Memory B cell (primary cell): ENCODE data around the gene ACRBP.

Source experiments
- ATAC-seq: fragments of 150-1000 bp; cut with Tn5 transposase; 2 replicates; pipeline ENCODE4 v1.10.0; 2021; ENCODE audit warnings: low read depth, mild to moderate bottlenecking, moderate library complexity
- DNase-seq, 2 donors: peaks; one replicate each; pipeline ENCODE4 v3.0.0; 2022; ENCODE audit warnings: low spot score in 2 of 2
- H3K27ac Mint-ChIP-seq: one replicate; pipeline ENCODE4 v1.8.0; 2022; ENCODE audit warnings: mild to moderate bottlenecking, moderate library complexity, mixed read lengths
- H3K27me3 Mint-ChIP-seq: one replicate; pipeline ENCODE4 v1.8.0; 2022; ENCODE audit warnings: mixed read lengths
- H3K36me3 Mint-ChIP-seq: one replicate; pipeline ENCODE4 v1.8.0; 2022; ENCODE audit warnings: mild to moderate bottlenecking, mixed read lengths
- H3K4me1 Mint-ChIP-seq: one replicate; pipeline ENCODE4 v1.8.0; 2022; ENCODE audit warnings: mixed read lengths
- H3K4me3 Mint-ChIP-seq: one replicate; pipeline ENCODE4 v1.8.0; 2022; ENCODE audit warnings: mild to moderate bottlenecking, moderate library complexity, mixed read lengths
- H3K9me3 Mint-ChIP-seq: one replicate; pipeline ENCODE4 v1.8.0; 2022; ENCODE audit warnings: mixed read lengths

ACRBP gene

DNA sequence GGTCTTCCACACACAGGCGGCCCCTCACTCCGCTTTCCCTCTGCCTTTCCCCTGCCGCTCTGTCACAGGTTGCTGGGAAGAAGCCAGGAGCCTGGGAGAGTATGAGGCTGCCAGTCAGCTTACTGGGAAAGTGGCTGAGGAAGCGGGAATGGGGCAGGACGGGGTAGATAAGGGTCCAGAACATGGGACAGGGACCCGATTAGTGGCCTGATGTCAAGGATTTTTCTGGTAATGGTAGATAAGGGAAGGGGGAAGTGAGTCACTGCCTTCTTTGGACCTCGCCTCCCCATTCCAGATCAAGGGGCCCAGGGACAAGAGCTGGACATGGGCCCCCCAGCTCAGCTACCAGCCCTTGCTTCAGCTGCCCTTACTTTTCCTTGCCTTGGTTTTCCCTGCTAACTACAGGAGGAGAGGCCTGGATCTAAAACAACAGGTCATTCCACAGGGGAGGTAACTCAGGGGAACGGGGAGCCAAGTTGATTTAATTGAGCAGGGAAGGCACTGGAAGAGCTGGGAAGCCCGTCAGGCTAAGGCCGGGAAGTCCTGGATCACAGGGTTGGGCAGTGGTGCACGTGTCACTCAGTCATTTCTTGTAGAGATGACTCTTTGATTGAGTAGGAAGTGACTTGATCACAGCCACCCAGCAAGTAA is 8.0 kb downstream of the ACRBP start:
- no peak overlapping the region for H3K4me3 Mint-ChIP-seq
- peak overlapping the region; percentile 48 for H3K27ac Mint-ChIP-seq
- no peak for DNase-seq
- no peaks in the 10 kb centered on the region for H3K9me3 Mint-ChIP-seq
- no peak for ATAC-seq
- H3K27me3 Mint-ChIP-seq = no peaks in the 10 kb centered on the region
- H3K4me1 Mint-ChIP-seq = peaks cover 51% of the 10 kb centered on the region
- H3K36me3 Mint-ChIP-seq = no peaks in the 10 kb centered on the region

DNA sequence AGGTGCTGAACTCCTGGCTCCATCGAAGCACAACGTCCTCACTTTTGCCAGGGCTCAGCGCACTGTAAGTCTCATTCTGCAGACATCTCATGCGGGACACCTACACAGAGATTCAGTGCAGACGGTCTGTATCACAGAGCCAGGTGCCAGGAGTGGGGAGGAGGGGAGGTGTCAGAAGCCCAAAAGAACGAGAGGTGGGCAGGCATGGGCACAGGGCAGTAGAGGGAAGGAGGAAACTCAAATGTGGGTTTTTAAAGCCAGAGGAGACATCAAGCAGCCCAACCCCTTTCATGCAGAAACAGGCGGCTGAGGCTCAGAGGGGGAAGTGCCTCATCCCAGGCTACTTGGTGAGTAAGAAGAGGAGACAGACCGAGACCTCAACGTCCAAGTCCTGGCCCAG is 8.9 kb downstream of the ACRBP start:
- H3K36me3 Mint-ChIP-seq = peaks cover 2% of the 10 kb centered on the region
- DNase-seq (no peak), ATAC-seq (peak; percentile 21)
- no peaks in the 10 kb centered on the region for H3K9me3 Mint-ChIP-seq
- H3K4me3 Mint-ChIP-seq = peak overlapping the region; percentile 64
- peaks cover 46% of the 10 kb centered on the region for H3K4me1 Mint-ChIP-seq
- H3K27ac Mint-ChIP-seq = peak overlapping the region; percentile 48
- H3K27me3 Mint-ChIP-seq = no peaks in the 10 kb centered on the region

DNA sequence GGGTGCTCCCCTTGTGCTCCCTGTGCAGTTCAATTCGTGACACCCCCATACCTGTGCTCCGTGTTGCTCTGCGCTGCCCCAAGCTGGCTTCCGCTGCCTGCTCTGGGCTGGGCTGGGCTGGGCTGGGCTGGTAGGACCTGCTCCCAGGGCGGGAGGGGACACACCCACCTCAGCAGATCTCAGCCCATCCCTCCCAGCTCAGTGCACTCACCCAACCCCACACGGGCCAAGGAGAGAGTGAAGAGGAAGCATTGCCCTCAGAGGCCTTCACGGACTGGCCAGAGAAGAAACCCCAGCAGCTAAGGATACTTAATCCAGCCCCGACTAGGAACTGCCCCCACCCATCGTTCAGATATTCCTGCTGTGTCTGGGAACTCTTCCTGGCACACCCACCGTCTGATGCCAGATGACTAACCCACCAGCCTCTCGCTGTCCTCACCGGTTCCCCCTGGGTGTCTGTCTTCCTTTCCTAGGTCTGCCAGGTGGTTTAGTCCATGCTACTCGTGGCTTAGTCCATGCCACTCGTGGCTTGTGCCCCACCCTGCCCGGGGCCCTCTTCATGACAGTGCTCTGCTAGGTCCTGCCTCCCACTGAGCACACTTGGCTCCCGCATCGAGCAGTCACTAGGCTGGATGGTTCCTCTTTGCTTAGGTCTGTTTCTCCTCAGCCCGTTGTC is 11.2 kb downstream of the ACRBP start, which contains the start of gene LPAR5:
TSS of gene LPAR5 (minus strand) at position 104 of the 676 bp plus-strand sequence. CDS start 14,711 bp downstream, outside the sequence.
- peaks cover 60% of the 10 kb centered on the region for H3K4me1 Mint-ChIP-seq
- ATAC-seq = peak; percentile 63
- no peaks in the 10 kb centered on the region for H3K9me3 Mint-ChIP-seq
- H3K4me3 Mint-ChIP-seq = peak within 1 kb of the TSS; percentile 93
- H3K36me3 Mint-ChIP-seq = peaks cover 2% of the 10 kb centered on the region
- DNase-seq = peak in 1 of 2 donors; percentile 43
- peak within 1 kb of the TSS; percentile 91 for H3K27ac Mint-ChIP-seq
- H3K27me3 Mint-ChIP-seq = no peaks in the 10 kb centered on the region

DNA sequence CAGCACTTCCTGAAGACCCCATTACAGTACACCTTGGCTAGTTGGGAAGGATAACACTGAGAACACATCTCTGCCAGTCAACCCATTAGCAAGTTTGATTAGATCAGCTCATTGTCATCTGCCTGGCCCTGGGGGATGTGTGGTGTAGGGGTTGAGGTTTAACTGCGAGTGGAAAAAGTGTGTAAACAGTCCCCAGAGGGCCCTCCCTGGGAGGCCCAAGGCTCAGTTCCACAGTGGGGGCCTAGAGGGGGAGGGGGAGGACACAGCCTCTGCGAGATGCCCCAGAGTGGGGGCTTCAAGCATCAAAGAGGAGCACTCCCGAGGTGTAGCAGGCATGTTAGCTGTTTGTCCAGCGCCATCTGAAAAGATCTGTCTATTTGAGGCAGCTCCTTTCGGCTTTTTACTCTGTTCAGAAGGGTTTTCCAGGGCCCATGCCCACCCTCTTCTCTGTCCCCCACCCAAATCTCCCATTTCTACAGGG is 11.8 kb downstream of the ACRBP start:
- ATAC-seq (peak; percentile 56), DNase-seq (peak in 1 of 2 donors; percentile 44)
- peaks cover 2% of the 10 kb centered on the region for H3K36me3 Mint-ChIP-seq
- H3K4me3 Mint-ChIP-seq = peak overlapping the region; percentile 93
- peaks cover 63% of the 10 kb centered on the region for H3K4me1 Mint-ChIP-seq
- peak overlapping the region; percentile 91 for H3K27ac Mint-ChIP-seq
- H3K27me3 Mint-ChIP-seq = no peaks in the 10 kb centered on the region
- no peaks in the 10 kb centered on the region for H3K9me3 Mint-ChIP-seq

DNA sequence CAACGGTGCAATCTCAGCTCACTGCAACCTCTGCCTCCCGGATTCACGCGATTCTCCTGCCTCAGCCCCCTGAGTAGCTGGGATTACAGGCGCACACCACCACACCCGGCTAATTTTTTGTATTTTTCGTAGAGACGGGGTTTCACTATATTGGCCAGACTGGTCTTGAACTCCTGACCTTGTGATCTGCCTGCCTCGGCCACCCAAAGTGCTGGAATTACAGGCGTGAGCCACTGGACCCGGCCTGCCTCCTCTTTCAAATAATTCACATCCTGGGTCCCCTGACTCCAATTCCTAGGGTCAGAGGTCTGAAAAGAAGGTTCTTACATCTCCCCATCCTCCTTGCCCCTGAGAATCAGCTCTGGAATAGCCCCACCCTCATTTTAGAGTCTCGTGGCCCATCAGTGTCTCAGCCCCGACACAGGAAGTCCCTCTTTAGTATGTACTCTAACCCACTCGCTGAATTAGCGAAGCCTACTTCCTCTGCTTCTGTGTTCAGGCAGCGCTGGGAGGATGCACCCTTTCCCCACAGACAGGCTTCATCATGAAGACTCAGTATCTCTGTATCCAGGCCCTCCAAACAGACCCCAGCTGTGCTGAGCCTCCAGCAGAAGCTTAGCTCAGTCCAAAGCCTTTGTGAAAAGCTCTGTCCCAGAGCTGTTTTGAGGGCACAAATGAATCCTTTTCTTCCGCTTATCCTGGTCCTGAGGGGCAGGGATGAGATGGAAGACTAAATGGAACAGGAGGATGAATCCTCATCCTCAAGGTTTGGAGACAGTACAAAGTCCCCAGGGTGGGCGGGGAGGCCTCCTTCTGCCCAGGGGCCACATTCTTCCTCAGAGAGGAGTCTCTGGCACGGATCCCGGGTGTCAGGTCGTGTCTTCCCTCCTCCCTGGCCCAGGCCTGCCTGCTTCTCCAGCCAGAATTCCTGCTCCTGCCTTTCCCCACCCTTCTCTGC is 14.9 kb downstream of the ACRBP start:
- Mint-ChIP-seq H3K4me1 (peaks cover 53% of the 10 kb centered on the region), H3K27ac (peak overlapping the region; percentile 91), H3K27me3 (no peaks in the 10 kb centered on the region), H3K4me3 (peak overlapping the region; percentile 92), H3K36me3 (peaks cover 4% of the 10 kb centered on the region), H3K9me3 (no peaks in the 10 kb centered on the region)
- peak in 1 of 2 donors; percentile 57 for DNase-seq
- ATAC-seq = peak; percentile 70

DNA sequence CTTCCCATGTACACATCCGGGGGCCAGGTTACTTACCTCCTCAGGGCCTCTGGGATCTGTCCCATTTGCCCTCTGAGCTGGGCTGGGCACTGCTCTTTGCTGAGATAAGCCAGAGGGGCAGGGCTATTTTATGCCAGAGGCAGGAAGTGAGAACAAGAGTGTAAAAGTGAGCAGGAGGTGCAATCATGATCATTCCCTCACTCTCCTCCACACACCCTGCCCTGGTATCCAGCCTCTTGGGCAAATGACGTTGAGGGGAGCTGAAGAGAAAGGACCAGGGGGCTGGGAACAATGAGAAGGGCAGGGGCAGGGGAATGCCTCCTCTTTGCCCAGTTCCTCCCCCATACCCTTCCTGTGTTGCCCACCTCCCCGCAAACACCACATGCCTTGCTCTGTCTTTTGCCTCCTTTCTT is 15.7 kb downstream of the ACRBP start:
- ATAC-seq (no peak), DNase-seq (no peak)
- Mint-ChIP-seq H3K9me3 (no peaks in the 10 kb centered on the region), H3K4me1 (peaks cover 53% of the 10 kb centered on the region), H3K27me3 (no peaks in the 10 kb centered on the region), H3K36me3 (peaks cover 6% of the 10 kb centered on the region), H3K4me3 (peak overlapping the region; percentile 92), H3K27ac (peak overlapping the region; percentile 91)

DNA sequence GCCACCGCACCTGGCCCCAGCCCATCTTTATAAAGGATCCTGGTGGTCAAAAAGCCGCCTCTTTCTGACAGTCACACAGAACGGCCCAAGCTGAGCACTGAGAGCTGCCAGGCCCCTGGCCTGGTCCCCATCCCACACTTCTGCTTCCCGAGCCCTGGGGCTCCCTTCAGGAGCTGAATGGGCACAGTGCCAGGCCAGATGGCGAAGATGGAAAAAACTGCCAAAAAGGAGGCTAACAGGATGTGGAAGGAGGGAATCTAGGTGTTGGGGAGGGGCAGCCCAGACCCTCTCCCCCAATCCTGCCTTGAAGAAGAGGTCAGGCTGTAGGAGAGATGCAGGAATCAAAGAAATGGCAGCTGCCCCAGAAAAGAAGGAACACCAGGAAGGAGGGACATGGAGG is 16.5 kb downstream of the ACRBP start:
- no peaks in the 10 kb centered on the region for H3K9me3 Mint-ChIP-seq
- H3K36me3 Mint-ChIP-seq = peaks cover 8% of the 10 kb centered on the region
- H3K27ac Mint-ChIP-seq = peak overlapping the region; percentile 91
- no peaks in the 10 kb centered on the region for H3K27me3 Mint-ChIP-seq
- peaks cover 47% of the 10 kb centered on the region for H3K4me1 Mint-ChIP-seq
- H3K4me3 Mint-ChIP-seq = peak overlapping the region; percentile 92
- ATAC-seq (no peak), DNase-seq (no peak)

DNA sequence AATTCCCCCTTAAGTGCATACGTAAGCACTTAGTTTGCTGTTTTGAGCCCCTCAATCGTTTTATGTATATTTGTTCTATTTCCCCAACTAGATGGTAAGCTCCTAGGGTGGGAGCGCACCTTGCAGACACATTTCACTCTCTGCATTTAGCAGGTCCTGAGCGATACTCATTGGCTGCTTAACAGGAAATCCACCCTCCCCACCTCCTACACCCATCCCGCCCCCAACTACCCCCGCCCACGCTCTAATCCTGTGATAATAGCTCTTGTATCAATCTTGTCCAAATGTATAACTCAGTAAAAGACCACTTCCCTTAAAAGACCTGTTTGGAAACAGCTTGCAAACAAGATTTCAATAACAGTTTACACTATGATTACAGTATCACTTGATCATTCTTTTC is 19.6 kb downstream of the ACRBP start:
- ATAC-seq = peak; percentile 48
- Mint-ChIP-seq H3K4me1 (peaks cover 40% of the 10 kb centered on the region), H3K9me3 (no peaks in the 10 kb centered on the region)

DNA sequence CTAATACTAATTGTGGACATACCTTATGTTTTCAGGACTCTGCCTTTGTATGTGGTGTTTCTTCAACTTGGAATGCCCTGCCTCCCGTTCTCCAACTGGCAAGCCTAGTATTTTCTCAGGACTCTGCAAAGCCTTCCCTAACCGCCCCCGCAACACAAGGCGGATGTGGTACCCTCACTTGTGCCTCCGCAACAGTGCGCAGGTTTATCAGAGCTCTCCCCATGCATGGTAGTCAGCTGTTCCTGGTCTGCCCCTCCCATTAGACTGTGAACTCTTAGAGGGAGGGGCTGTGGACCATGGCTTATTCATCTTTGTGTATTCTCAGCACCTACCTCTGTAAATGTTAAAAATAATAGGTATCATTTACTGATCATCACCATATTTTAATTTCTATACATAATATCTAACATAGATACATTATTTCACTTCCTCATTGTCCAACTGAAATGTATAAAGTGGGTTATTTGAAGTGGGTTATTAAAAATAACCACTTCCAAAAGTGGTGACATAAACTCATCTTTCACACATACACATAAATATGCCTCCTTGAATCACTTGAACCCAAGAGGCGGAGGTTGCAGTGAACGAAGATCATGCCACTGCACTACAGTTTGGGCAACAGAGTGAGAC is 20.5 kb downstream of the ACRBP start:
- Mint-ChIP-seq H3K9me3 (no peaks in the 10 kb centered on the region), H3K4me3 (peak overlapping the region; percentile 82), H3K4me1 (peaks cover 34% of the 10 kb centered on the region), H3K36me3 (peaks cover 5% of the 10 kb centered on the region), H3K27ac (peak overlapping the region; percentile 90), H3K27me3 (no peaks in the 10 kb centered on the region)
- DNase-seq (no peak), ATAC-seq (peak; percentile 64)

More for the DNA sequence above, 19.6 kb downstream of the ACRBP start:
- no peaks in the 10 kb centered on the region for H3K27me3 Mint-ChIP-seq
- H3K4me3 Mint-ChIP-seq = peak overlapping the region; percentile 82
- H3K36me3 Mint-ChIP-seq = peaks cover 5% of the 10 kb centered on the region
- peak overlapping the region; percentile 90 for H3K27ac Mint-ChIP-seq
- DNase-seq = no peak

DNA sequence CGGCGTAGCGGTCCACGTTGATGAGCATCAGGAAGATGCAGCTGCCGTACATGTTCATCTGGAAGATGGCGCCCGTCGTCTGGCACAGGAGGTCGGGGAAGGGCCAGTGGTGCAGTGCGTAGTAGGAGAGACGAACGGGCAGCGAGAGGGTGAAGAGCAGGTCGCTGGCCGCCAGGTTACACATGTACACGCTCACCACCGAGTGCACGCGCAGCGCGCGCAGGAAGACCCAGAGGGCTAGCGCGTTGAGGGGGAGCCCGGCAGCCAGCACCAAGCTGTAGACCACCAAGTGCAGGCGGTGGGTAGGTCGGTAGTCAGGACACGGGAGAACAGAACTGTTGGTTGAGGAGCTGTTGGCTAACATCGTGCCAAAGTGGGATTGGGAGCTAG is 26.4 kb downstream of the ACRBP start:
- no peaks in the 10 kb centered on the region for H3K27me3 Mint-ChIP-seq
- DNase-seq (no peak), ATAC-seq (no peak)
- peak overlapping the region; percentile 29 for H3K27ac Mint-ChIP-seq
- H3K4me3 Mint-ChIP-seq = no peak overlapping the region
- peaks cover 17% of the 10 kb centered on the region for H3K36me3 Mint-ChIP-seq
- H3K4me1 Mint-ChIP-seq = peaks cover 30% of the 10 kb centered on the region
- H3K9me3 Mint-ChIP-seq = no peaks in the 10 kb centered on the region

DNA sequence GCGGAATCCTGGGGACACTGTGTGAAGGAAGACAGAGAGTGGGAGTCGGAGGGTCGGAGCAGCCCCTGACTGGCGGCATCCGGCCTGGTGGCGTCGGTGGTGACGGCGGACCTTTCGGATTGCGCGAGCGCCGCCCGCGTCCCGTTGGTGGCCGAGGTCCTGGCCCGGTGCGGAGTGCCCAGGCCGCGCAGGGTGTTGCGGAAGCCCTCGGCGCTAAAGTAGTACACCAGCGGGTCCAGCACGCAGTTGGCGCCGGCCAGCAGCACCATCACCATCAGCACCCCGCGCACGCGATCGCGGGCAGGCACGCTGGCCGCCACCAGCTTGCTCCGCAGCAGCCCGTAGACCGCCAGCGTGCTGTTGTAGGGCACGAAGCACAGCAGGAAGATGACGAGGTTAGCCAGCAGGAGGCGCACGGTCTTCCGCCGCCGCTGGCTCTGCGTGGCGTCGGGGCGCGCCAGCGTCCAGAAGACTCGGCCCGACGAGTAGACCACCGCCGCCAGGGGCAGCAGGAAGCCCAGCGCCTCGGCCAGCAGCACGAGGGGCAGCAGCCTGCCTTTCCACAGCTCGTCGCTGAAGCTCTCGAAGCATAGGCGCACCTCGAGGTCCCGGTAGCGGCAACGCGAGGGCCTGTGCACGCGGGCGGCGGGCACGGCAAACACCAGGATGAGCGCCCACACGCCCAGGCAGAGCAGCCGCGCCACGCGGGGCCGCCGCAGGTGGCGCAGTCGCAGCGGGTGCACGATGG is 26.9 kb downstream of the ACRBP start:
- Mint-ChIP-seq H3K36me3 (peaks cover 17% of the 10 kb centered on the region), H3K4me1 (peaks cover 30% of the 10 kb centered on the region), H3K9me3 (no peaks in the 10 kb centered on the region), H3K4me3 (no peak overlapping the region), H3K27ac (peak overlapping the region; percentile 29), H3K27me3 (no peaks in the 10 kb centered on the region)
- ATAC-seq = peak; percentile 52
- DNase-seq = no peak

DNA sequence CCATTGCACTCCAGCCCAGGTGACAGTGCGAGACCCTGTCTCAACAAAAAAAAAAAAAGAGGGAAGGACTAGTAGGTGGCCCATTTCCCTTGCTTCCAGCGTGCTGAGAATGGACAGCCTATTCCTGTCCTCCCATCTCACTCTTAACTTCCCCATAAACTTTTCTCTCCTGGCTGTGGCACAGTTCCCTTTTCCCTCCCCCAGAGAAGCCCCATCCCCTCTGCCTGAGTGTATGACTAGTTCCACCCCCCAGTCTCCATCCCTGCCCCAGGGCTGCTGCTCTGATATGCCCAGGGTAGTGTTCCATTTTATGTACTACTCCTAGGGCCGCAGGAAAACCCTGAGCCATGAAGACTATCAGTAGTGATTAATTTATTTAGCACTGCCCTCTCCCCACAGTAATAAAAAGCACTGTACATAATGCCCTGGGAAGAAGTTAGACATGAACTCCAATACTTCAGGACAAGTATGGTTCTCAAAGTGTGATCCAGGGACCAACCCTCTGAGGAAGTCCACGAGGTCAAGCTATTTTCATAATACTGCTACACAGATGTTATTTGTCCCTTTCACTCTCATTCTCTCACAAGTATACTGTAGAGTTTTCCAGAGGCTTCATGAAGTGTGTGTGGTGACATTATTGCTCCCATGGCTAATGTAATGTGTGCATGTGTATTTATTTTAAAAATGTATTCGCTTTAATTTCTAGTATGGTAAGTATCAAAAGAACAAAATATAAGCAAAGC is 28.6 kb downstream of the ACRBP start:
- Mint-ChIP-seq H3K36me3 (peaks cover 17% of the 10 kb centered on the region), H3K9me3 (no peaks in the 10 kb centered on the region), H3K27me3 (no peaks in the 10 kb centered on the region), H3K4me1 (peaks cover 33% of the 10 kb centered on the region), H3K27ac (peak overlapping the region; percentile 42), H3K4me3 (no peak overlapping the region)
- ATAC-seq (no peak), DNase-seq (no peak)
